ENCODE results near the gene ANAPC7.
"Not testable (repeated sequence)": the region's sequence is repeated elsewhere in the genome, so short reads cannot be mapped to it uniquely, and the experiment has no call there.

Gene ANAPC7, protein sequence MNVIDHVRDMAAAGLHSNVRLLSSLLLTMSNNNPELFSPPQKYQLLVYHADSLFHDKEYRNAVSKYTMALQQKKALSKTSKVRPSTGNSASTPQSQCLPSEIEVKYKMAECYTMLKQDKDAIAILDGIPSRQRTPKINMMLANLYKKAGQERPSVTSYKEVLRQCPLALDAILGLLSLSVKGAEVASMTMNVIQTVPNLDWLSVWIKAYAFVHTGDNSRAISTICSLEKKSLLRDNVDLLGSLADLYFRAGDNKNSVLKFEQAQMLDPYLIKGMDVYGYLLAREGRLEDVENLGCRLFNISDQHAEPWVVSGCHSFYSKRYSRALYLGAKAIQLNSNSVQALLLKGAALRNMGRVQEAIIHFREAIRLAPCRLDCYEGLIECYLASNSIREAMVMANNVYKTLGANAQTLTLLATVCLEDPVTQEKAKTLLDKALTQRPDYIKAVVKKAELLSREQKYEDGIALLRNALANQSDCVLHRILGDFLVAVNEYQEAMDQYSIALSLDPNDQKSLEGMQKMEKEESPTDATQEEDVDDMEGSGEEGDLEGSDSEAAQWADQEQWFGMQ

DNA sequence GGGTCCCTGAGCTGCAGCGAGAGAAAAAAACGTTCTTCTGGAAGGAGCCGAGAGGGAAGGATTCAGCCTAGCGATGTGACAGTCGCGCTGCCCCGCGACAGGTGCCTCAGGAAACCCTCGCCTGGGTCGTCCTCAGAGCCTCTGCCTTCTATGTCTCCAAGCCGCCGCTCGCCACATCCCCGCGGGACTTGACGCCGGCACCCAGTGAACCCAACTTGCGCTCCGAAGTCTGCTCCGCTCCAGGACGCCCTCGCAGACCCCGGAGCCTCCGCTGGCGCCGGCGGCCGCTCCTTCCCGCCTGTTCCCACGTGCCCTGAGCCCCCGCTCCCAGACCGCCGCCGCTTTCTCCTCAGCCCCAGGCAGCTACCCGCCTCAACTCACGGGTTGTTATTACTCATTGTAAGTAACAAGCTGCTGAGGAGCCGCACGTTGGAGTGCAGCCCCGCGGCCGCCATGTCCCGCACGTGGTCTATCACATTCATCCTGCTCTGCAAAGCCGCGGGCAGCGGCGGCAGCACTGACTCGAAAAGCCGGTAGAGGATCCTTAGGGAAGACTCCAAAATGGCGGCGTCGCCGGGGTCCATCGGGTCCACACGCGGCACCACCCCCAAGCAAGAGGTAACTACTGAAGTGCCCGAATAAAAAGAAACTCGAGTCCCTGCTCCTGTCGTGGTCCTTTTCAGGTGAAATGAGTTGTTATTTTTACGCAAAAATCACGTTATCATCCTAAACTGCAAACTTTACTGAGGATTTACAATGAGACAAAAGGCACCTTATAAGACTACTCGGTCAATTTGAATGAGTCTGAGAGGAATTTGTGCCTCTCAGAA is at the start of gene ANAPC7:
Gene ANAPC7 (minus strand): TSS at position 563 of the 830 bp plus-strand sequence. CDS start 81 bp downstream, at position 482.
- peak; percentile 82 for DNase-seq (ENCODE audit: low read depth)

DNA sequence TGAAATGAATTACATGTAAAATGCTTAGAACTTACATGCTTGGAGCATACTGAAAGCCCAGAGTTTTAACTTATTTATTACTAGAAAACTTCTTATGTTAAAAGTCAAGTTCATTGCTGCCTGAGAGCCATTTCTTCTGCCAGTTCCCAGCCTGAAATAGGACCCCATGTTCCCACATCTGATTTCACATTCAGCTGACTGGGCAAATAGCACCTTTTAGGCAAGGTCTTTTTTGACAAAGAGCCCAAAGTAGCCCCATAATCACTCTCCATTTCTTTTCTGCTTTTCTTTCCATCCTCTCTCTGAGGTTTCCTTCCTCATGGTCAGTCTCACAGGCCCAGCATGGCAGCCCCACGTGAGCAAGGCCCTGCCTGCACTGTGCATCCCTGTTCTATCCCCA is 47.8 kb upstream of the ANAPC7 start:
- no peak for DNase-seq (ENCODE audit: low read depth)

DNA sequence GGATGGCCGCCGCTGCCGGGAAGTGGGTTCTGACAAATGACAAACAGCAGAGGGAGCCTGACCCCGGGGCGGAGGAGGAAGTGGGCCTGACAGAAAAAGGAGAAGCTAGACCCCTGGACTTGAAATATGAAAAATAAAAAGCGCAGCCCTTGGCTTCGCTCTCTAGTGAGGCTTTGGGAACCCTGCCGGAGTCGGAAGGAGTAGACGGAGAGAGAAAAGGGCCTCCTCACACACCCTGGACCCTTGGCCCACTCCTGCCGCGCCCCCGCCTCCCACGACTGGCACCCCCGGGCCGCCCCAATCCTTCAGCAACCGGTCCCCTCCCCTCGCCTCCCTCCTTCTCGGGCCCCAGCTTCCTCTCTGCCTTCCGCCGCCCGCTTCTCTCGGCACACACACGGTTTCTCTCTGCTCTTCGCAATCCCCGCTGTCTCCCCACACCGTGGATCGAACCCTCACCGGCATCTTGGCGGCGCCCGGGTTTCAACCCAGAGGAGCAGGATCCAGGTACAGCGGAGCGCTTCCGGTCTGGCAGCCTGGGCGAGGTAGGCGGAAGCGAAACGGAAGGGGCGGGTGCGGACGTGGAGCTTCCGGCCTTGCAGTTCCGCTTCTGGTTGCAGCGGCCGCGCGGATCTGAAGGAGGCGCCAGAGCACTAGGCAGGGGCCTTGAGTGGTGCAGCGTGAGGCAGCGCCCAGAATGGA is 46.4 kb upstream of the ANAPC7 start, which contains the start of gene ARPC3:
Gene ARPC3 (minus strand): TSS at position 539 of the 699 bp plus-strand sequence. CDS start 77 bp downstream, at position 462.
- DNase-seq (ENCODE audit: low read depth) = peak; percentile 93

DNA sequence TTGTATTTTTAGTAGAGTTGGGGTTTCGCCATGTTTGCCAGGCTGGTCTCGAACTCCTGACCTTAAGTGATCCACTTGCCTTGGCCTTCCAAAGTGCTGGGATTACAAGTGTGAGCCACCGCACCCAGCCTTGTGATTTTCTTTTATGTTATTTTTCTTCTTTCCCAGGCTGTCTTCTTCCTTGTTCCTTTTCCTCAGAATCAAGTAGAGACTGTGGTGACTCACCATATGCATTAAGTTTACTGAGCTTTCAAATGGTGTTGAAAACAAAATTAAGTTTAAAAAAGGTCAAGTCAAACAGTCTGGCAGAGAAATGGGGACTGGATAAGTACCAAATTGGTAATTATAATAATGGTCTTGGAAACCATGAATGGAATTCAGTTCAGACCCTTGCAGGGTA is 40.9 kb upstream of the ANAPC7 start:
- DNase-seq (ENCODE audit: low read depth) = no peak

DNA sequence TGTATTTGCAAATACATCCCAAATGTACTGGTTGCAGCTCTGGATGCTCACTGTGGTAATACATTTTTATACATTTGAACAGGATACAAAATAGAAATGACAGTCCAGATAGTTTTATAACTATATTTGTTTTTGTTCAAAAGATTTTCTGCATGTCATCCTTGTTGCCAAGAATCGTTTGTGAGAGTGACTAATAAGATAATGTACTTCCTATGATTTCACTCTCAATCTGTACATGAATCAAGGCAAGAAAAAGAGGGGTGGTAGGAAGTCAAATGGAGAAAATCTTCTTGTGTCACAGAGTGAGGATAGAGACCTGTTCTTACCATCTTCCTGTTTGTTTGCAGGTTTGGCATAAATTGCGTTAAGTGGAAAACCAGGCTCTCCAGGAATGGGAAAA is 32.7 kb upstream of the ANAPC7 start:
- DNase-seq (ENCODE audit: low read depth) = no peak

DNA sequence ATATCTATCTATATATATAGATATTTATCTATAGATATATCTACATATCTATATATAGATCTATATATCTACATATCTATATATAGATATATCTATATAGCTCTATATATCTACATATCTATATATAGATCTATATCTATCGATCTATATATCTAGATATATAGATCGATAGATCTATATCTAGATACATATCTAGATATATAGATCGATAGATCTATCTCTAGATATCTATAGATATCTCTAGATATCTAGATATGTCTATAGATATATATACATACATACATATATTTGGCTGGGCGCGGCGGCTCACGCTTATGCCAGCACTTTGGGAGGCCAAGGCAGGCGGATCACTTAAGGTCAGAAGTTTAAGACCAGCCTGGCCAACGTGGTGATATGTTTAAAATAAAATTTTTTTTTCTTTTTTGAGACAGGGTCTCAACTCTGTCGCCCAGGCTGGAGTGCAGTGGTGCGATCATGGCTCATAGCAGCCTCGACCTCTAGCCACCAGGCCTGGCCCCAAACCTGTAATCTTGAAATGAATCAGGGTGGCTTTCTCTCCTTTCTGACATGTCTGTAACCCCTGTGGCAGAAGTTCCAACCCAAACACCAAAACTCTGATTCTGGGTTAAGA is 28.6 kb upstream of the ANAPC7 start:
- peak; percentile 8 for DNase-seq (ENCODE audit: low read depth)

DNA sequence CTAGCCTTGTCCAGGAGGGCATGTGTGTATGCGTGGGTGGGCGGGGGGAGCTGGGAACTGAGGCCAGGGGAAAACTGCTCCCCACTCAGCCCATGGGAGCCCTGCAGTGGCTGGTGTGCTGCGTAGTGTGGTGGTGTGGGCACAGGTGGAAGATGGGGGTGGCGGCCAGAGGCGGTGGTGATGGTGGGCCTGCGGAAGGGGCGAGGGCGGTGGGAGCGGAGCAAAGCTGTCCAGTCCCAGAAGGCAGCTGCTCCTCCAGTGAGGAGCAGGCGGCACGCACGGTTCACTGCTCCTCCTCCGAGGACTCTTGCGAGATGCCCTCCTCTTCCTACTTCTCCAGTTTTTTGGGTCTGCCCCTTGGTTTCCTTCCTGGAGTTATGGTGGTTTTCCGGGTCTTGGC is 26.2 kb upstream of the ANAPC7 start:
- DNase-seq (ENCODE audit: low read depth) = not testable (repeated sequence)

DNA sequence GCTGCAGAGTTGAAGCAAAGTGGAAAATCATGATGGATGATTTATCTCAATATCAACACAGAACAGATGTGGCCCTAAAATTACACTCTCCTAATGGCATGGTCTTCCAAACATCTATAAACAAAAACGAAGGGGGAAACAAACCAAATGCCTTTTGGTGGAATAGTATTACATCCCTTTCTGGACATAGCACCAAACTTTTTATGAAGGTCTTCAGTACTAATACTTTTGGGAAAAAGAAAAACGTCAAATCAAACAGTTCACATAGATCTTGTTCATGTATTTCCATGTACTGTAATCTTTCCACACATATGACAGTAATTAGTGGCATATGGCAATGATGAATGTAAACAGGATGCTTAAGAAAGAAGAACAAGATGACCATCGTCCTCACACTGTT is 22.9 kb upstream of the ANAPC7 start:
- no peak for DNase-seq (ENCODE audit: low read depth)

DNA sequence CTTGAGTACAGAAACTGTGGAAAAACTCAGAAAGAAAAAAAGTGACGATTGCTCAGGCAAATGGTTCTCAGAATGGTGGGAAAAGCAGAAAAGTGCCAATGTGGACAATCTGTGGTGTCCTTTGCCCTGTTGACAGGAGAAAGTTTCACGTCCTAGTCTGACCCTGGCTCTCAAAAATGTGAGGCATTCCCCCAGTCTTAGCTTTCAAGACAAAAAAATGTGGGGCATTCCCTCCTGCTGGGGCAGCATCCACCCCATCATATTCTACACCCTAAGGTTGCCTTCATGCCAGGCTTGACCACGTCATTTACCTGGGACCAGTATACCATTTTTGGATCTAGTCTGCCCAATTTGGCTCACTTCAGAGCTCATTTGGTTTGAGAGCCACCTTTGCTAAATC is 20.7 kb upstream of the ANAPC7 start:
- no peak for DNase-seq (ENCODE audit: low read depth)

DNA sequence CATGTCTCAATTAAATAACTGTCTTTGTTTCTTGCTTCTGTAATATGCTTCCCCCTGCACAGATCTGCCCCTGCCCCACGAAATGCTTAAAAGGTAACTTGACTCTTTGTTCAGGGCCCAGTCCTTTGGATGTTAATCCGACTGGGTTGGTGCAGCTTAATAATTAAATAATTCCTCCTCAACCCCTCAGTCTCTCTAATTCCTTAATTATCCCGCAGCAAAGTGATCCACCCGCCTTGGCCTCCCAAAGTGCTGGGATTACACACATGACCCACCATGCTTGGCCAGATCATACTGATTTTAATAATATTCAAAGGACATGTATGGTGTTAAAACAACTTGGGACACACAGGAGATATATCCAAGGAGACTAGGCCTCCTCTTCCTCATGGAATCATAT is 18.2 kb upstream of the ANAPC7 start:
- DNase-seq (ENCODE audit: low read depth) = no peak

DNA sequence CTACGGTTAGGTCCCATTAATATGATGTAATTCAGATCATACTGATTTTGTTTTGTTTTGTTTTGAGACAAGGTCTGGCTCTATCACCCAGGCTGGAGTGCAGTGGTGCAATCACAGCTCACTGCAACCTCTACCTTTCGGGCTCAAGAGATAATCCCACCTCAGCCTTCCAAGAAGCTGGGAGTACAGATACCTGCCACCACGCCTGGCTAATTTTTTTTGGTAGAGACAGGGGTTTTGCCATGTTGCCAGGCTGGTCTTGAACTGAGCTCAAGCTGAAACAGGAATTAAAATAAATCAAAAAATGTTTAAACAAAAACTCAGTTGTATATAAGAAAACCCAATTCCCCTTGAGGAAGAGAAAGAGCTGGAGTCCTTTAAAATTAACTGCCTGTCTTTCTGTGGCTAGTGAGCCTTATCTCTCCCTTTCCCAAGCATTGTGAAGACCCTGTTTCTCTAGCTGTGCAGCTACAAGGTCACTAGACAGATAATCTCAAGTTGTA is 17.7 kb upstream of the ANAPC7 start:
- no peak for DNase-seq (ENCODE audit: low read depth)

DNA sequence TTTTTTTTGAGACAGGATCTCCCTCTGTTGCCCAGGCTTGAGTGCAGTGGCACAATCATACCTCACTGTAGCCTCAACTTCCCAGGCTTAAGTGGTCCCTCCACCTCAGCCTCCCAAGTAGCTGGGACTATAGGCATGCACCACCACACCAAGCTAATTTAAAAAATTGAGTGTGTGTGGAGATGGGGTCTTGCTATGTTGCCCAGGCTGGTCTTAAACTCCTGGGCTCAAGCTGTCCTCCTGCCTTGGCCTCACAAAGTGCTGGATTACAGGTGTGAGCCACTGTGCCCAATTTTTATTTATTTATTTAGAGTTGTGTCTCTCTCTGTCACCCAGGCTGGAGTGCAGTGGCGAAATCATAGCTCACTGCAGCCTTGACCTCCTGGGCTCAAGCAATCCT is 17.1 kb upstream of the ANAPC7 start:
- not testable (repeated sequence) for DNase-seq (ENCODE audit: low read depth)

DNA sequence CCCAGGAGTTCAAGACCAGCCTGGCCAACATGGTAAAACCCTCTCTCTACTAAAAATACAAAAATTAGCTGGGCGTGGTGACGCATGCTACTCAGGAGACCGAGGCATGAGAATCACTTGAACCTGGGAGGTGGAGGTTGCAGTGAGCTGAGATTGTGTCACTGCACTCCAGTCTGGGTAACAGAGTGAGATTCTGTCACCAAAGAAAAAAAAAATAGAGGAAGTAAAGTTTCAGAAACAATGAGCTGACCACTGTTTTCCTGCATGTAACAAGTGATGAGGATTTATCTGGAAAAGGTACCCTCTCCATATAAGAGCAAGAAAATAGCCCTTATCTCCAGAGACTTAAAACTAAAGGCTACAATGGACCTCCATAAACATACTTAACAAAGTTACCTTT is 13.6 kb upstream of the ANAPC7 start:
- not testable (repeated sequence) for DNase-seq (ENCODE audit: low read depth)

DNA sequence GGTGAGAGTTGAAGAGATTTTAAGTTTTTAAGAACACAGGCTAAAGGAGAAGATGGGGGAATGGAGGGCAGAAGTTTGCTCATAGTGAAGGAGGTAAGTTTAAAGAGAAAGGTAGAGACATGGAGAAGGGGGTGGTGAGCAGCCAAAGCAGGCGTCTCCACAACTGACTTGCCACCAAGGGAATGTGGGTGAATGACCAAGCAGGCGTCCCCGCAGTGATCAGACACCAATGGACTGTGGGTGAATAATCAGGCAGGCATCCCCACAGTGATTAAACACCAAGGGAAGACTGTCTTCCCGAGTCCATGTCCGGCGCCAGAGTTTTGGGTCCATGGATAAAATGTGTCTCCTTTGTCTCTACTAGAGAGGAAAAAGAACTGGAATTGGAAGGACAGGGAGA is 6.6 kb upstream of the ANAPC7 start:
- not testable (repeated sequence) for DNase-seq (ENCODE audit: low read depth)

DNA sequence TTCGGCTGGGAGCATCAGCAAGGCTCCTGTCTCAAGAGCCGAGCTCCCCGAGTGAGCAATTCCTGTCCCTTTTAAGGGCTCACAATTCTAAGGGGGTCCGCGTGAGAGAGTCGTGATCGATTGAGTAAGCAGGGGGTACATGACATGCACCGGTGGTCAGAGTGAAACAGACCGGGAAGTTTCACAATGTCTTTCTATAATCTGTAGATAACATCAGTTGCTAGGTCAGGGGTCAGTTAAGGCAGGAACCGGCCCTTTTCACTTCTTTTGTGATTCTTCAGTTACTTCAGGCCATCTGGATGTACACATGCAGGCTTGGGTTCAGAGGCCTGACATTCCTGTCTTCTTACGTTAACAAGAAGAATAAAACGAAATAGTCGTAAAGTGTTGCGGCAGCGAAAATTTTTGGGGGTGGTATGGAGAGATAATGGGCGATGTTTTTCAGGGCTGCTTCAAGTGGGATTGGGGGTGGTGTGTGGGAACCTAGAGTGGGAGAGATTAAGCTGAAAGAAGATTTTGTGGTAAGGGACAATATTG is 1.7 kb upstream of the ANAPC7 start:
- not testable (repeated sequence) for DNase-seq (ENCODE audit: low read depth)

DNA sequence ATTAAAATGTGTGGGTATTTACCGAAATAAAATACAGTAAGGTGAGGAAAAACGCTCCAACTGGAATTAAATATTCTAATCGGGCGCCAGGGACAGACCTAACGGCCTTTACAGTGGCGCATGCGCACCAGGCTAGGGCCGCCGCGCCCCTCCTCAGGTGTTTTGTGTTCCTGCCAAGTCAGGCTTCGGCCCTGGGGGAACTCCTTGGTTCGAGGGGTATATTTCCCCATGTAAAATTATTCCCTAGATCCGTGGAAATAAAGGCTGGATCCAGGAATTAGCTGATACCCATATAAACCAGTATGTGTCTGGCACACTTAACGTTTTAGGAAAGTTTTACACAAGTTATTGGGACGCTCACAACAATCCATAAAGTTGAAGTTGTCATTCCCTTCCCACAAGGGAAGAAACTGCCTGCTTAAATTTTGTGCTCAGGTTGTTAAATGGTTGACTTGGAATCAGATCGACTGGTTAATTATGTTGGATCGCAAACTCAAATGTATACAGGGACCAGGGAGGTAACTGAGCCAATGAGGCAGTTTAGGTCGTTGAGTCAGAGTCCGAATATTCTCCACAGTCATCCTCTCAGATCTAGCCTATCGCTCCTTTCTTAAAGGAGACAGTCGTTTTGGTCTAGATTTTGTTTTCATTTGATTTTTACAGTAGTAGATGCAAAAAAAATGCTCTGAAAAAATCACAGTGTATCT is 621 bp upstream of the ANAPC7 start:
- peak; percentile 62 for DNase-seq (ENCODE audit: low read depth)

DNA sequence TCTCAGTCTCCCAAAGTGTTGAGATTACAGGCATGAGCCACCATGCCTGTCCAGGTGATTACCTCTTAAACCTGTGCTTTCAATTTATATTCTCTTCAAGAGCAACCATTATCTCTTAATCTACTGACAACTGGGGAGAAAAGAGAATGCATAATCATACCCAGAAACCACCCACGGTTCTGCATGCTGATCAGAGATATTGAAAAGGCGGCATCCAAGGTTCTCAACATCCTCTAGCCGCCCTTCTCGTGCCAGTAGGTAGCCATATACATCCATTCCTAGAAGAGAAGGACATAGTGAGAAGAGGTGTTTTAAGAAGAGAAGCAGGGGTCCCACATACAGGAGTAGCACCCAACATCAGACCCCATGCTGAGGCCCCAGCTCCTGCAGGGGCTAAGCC is 20.8 kb downstream of the ANAPC7 start:
- no peak for DNase-seq (ENCODE audit: low read depth)

DNA sequence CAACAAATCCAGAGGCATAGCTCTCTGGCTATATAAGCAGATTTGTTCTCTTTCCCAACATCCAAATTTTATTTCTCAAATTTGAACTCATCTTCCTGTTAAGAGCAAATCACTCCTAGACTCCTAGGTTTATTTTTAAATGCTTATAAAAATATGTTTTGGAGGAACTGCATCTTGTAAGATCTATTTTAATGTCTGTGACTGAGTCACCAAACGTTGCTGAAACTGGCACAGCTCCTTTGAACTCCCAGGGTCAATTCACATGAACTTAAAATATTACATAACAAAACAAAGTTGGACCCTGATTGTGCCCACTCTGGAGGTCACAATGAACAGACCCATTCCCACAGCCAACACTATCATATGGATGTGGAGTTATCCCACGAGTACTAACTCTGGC is 23.9 kb downstream of the ANAPC7 start:
- no peak for DNase-seq (ENCODE audit: low read depth)

DNA sequence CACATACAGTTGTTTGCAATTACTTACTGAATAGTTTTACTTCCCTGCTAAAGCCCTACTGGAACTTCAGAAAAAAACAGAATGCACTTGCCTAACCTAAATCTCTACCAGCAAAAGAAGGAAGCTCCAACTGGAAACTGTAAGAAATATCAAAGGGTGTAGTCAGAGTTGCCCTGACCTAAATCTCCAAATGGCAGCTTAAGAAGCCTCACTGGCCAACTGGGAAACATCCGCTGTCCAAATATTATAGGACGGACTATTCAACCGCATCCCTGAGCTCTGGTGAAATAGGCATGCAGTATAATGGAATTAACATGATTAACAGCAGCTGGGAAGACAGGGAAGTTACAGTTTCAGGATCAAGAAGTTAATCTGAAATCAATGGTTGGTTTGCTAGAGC is 24.3 kb downstream of the ANAPC7 start:
- DNase-seq (ENCODE audit: low read depth) = no peak

DNA sequence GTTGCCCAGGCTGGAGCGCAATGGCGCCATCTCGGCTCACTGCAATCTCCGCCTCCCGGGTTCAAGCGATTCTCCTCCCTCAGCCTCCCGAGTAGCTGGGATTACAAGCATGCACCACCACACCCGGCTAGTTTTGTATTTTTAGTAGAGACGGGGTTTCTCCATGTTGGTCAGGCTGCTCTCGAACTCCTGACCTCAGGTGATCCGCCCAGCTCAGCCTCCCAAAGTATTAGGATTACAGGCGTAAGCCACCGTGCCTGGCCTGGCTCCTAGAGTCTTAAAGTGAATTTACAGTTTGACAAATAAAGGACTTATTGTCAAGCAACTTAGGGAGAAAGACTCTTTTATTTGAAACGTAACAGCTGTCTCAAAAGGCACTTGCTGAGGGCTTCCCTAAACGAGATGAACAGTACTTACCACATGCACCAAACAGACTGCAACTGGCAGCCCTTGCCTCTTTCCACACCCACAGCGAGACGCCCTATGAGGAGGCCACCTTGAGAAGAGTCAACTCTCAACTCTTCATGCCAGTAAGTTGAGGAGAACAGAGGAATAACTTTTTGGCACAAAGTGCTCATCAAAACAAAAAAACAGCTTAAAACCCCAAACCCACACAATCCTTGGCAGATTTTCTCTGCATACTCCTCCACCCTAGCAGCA is 25.2 kb downstream of the ANAPC7 start:
- not testable (repeated sequence) for DNase-seq (ENCODE audit: low read depth)
